ENCODE data around the gene FOXO3. TPM values are rescaled to one million over a fixed set of nuclear protein-coding genes. Genes with fewer than 3 reads are reported as not detected.
"Not testable (repeated sequence)": the region's sequence is repeated elsewhere in the genome, so short reads cannot be mapped to it uniquely, and the experiment has no call there.

Gene FOXO3
- total RNA-seq, 1 donor from 2014 or later: 60.1 TPM

DNA sequence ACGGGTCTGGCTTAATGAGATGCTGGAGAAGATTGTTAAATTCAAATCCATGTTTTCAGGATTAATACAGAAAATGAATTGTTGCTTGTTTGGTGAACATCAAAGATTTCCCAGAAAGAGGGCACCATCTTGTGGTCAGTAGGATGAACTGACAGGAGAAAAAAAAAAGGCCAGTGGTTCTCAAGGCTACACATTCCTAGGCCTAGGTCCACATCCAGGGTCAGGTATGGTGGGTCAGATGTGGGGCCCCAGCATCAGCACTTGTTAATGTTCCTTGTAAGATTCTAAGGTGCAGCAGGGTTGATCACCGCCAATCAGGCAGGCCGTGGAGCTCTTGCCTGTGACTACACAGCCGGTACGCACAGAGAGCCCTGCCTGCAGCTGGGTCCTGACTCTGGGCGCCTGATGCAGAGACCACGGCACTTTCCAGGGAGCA is 34.0 kb upstream of the FOXO3 start:
- no peak overlapping the region for H3K4me3 ChIP-seq
- TF ChIP-seq, protein P1, sequence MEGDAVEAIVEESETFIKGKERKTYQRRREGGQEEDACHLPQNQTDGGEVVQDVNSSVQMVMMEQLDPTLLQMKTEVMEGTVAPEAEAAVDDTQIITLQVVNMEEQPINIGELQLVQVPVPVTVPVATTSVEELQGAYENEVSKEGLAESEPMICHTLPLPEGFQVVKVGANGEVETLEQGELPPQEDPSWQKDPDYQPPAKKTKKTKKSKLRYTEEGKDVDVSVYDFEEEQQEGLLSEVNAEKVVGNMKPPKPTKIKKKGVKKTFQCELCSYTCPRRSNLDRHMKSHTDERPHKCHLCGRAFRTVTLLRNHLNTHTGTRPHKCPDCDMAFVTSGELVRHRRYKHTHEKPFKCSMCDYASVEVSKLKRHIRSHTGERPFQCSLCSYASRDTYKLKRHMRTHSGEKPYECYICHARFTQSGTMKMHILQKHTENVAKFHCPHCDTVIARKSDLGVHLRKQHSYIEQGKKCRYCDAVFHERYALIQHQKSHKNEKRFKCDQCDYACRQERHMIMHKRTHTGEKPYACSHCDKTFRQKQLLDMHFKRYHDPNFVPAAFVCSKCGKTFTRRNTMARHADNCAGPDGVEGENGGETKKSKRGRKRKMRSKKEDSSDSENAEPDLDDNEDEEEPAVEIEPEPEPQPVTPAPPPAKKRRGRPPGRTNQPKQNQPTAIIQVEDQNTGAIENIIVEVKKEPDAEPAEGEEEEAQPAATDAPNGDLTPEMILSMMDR (IDR thresholded peaks at IDR 0.05): peak; percentile 80
- H3K4me1 ChIP-seq: no peaks in the 10 kb centered on the region
- H3K27me3 ChIP-seq (ENCODE audit: low read depth): no peaks in the 10 kb centered on the region
- ATAC-seq (peak; percentile 61 to 67), DNase-seq (no peak)
- H3K36me3 ChIP-seq: no peaks in the 10 kb centered on the region
- H3K9me3 ChIP-seq: no peaks in the 10 kb centered on the region
- no peak overlapping the region for H3K27ac ChIP-seq
- intact Hi-C loops (cut with DNase I): no loop called here

DNA sequence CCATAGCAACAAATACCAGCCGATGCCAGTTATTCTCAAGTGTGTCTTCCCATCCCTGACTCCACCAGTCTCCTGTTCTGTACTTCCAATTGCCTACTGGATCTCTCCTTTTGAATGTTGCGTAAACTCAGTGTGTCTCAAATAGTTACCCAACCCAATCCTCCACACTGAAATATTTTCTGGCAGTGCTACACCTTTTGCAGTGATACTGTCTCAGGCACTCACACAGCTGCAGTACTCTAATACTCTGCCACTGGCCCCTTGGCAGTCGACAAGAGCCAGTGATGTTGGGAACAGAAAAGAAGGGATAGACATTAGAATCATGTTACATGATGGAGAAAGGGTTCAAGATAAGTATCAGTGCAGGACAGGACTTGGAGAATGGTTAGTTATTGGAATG is 31.8 kb upstream of the FOXO3 start:
- H3K4me3 ChIP-seq: no peak overlapping the region
- H3K36me3 ChIP-seq: no peaks in the 10 kb centered on the region
- H3K27ac ChIP-seq: no peak overlapping the region
- ATAC-seq (no peak), DNase-seq (no peak)
- no peaks in the 10 kb centered on the region for H3K9me3 ChIP-seq
- no peaks in the 10 kb centered on the region for H3K4me1 ChIP-seq
- H3K27me3 ChIP-seq (ENCODE audit: low read depth): no peaks in the 10 kb centered on the region
- intact Hi-C loops (cut with DNase I): no loop called here
- TF ChIP-seq, protein P1 (IDR thresholded peaks at IDR 0.05): no peak

DNA sequence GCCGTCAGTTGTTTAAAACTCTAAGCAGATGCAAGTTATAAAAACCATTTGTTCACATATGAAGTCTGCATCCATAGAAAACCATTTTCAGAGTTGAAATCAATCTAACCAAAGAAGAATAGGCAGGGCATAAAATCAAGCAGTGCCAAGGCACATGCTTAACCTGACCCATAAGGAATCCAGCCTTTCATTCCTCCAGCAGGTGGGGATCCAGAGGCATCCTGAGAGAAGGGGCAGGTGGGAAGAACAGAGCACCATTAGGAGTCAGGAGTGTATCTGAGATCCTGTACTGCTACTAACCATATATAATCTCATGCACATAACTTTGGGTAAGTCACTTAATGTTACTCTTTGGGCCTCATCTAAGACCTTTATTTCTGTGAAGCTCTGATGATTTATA is 29.4 kb upstream of the FOXO3 start:
- Histone ChIP-seq H3K36me3 (no peaks in the 10 kb centered on the region), H3K9me3 (no peaks in the 10 kb centered on the region), H3K4me1 (no peaks in the 10 kb centered on the region), H3K27me3 (ENCODE audit: low read depth) (no peaks in the 10 kb centered on the region), H3K27ac (no peak overlapping the region), H3K4me3 (no peak overlapping the region)
- ATAC-seq (no peak), DNase-seq (no peak)
- intact Hi-C loops (cut with DNase I): no loop called here
- TF ChIP-seq, protein P1 (IDR thresholded peaks at IDR 0.05): no peak

DNA sequence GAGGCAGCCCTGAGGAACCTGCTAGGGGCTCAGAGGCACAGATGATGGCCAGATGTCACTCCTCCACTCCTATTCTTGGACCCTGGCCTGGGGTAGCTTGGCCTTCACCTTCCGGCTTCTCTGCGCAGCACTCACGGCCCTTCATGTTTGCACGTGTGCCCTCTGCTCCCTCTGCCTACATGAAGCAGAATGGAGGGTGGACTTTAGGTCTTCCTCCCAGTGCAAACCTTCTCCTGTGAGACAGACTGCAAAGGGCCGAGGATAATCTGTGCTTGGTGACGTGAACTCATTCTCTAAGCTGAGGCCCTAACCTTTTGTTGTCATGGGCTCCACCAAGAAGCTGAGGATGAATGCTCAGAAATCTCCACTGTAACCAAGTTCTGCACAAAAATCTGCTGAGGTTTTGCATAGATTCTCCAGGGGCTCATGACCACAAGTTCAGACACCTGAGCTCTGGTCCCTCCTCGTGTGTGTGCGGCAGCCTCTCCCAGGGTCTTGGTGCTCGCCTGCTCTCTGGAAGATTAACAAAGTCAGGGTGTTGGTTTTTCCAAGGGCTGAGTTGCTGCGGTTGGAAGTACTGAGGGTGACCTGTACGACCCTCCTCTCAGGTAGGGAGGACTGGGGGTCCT is 25.5 kb upstream of the FOXO3 start:
- DNase-seq: no peak
- H3K4me3 ChIP-seq: no peak overlapping the region
- intact Hi-C loops (cut with DNase I): no loop called here

DNA sequence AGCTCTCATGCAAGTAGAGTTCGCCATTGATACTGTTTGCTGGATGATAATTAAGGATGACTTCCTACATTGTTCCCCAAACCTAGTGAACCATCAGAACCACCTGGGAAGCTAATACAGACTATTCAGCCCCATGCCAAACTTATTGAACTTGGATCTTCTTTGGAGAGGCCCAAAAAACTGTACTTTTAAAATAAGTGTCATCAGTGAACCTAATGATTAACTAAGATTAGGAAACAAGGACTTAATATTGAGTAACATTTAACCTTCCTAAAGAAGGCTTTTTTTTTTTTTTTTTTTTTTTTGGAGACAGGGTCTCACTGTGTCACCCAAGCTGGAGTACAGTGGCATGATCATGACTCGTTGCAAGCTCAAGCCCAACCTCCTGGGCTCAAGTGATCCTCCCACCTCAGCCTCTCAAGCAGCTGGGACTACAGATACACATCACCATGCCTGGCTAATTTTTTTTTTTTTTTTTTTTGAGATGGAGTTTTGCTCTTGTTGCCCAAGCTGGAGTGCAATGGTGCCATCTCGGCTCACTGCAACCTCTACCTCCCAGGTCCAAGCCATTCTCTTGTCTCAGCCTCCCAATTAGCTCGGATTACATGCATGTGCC is 24.7 kb upstream of the FOXO3 start:
- H3K4me3 ChIP-seq; H3K9me3 ChIP-seq; H3K27me3 ChIP-seq (ENCODE audit: low read depth); H3K27ac ChIP-seq; H3K4me1 ChIP-seq; H3K36me3 ChIP-seq; ATAC-seq; intact Hi-C loops (cut with DNase I); DNase-seq: not testable (repeated sequence)

More for the DNA sequence above, 25.5 kb upstream of the FOXO3 start:
- Histone ChIP-seq H3K27ac (no peak overlapping the region), H3K4me1 (no peaks in the 10 kb centered on the region), H3K27me3 (ENCODE audit: low read depth) (no peaks in the 10 kb centered on the region), H3K9me3 (no peaks in the 10 kb centered on the region), H3K36me3 (no peaks in the 10 kb centered on the region)
- TF ChIP-seq, protein P1 (IDR thresholded peaks at IDR 0.05): no peak
- ATAC-seq: no peak

Measured in lower lobe of right lung (tissue), 2 donors.